Thyroid gland (tissue), 4 donors: Measurements from ENCODE around the gene SNAPIN. TPM values are rescaled to one million over a fixed set of nuclear protein-coding genes. Genes with fewer than 3 reads are reported as not detected.

Experiments
- DNase-seq, 2 donors: peaks; one replicate each; pipeline ENCODE4 v3.0.0-alpha.2; 2019
- H3K27ac ChIP-seq, 3 donors: fragments of 200-600 bp; sonication (generic); 1 replicate in 2 of 3; 2 replicates in 1 of 3; pipeline ENCODE4 v1.5.1; 2016 to 2019; ENCODE audit warnings: mild to moderate bottlenecking in 1 of 3, moderate library complexity in 1 of 3
- H3K27me3 ChIP-seq: fragments of 200-600 bp; sonication (generic); one replicate; pipeline ENCODE4 v1.5.1; 2019
- H3K36me3 ChIP-seq, 2 donors: fragments of 200-600 bp; sonication (generic); one replicate each; pipeline ENCODE4 v1.5.1; 2016 to 2019
- H3K4me1 ChIP-seq, 2 donors: fragments of 200-600 bp; sonication (generic); one replicate each; pipeline ENCODE4 v1.5.1; 2017 to 2019
- H3K4me3 ChIP-seq, 3 donors: fragments of 200-600 bp; sonication (generic); replicated peaks in 1 of 3; 1 replicate in 2 of 3; 2 replicates in 1 of 3; pipeline ENCODE4 v1.5.1; 2016; ENCODE audit warnings: mild to moderate bottlenecking in 1 of 3
- H3K9me3 ChIP-seq: fragments of 200-600 bp; sonication (generic); one replicate; pipeline ENCODE4 v1.5.1; 2017
- CTCF ChIP-seq, 6 experiments: fragments of 200-600 bp in 3 of 6; fragments of 450-650 bp in 3 of 6; sonication (generic) in 3 of 6; IDR thresholded peaks; one replicate each; pipeline ENCODE4 v1.5.1; 2016 to 2019; ENCODE audit warnings: antibody characterized with exemption in 6 of 6, mild to moderate bottlenecking in 2 of 6, inconsistent platforms in 1 of 6, moderate library complexity in 1 of 6
- POLR2A ChIP-seq, 2 donors: fragments of 450-650 bp; IDR thresholded peaks; one replicate each; pipeline ENCODE4 v1.6.1; 2017; ENCODE audit warnings: antibody characterized with exemption in 2 of 2, mild to moderate bottlenecking in 2 of 2, moderate library complexity in 1 of 2
- WGBS, 2 donors: methylation state at CpG; one replicate each; pipeline ENCODE4 v1.1.5; 2017; 5-methylcytosine and 5-hydroxymethylcytosine counted together
- intact Hi-C: fragments of 100-400 bp; cut with DNase I; formaldehyde crosslinking; loops from one replicate; pipeline ENCODE4 v1.15.1; 2023
- total RNA-seq, 4 donors: library from RNA; depleted of rRNA; stranded (reverse); fragments of >200 nt; gene quantifications; one replicate each; pipeline ENCODE4 v1.2.3, GENCODE V29; 2016

SNAPIN gene
- total RNA-seq, 4 donors from 2014 or later: 52.0 to 71.9 (median 63.9) TPM

GRCh38 chr1:153631047-153632022 is 27.2 kb upstream of the SNAPIN start:
- Histone ChIP-seq H3K27me3 (no peaks in the 10 kb centered on the region), H3K4me1 (peaks cover 45 to 59% of the 10 kb centered on the region in 2 donors), H3K36me3 (peaks cover 1 to 4% of the 10 kb centered on the region in 2 donors), H3K9me3 (no peaks in the 10 kb centered on the region), H3K4me3 (no peak overlapping the region), H3K27ac (peak overlapping the region; percentile 96 to 99 (median 96))
- intact Hi-C loops: no loop called here
- no peak for DNase-seq
- 81 to 87% methylated on average over 10 of the region's 10 CpGs for WGBS, 2 donors
- TF ChIP-seq CTCF (IDR thresholded peaks at IDR 0.05): no peak
- no peak for TF ChIP-seq POLR2A (IDR thresholded peaks at IDR 0.05)

DNA sequence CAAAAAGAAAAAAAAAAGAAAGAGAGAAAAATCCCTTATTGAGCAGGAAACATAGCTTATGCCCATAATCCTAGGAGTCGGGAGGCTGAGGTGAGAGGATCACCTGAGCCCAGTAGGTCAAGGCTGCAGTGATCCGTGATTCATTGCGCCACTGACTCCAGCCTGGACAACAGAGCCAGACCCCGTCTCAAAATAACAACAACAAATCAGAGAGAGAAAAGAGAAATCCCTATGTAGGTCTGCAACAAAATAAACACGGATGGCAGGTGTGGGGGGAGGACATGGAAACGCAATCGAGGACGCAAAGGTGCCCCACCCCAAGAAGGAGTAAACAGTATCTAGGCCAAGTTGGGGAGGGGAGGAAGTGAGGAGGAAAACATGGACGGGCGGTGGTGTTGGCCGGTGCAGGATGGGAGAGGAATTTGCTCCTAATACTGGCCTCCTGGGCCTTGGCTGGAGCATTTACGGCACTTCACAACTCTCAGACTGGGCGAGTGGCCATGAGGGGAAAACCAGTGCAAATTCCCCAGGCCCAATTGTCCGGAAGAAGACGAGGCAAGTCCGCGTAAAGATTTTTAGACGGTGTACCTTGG is 25.2 kb upstream of the SNAPIN start:
- intact Hi-C loops: no loop called here
- H3K9me3 ChIP-seq: no peaks in the 10 kb centered on the region
- peaks cover 37 to 52% of the 10 kb centered on the region in 2 donors for H3K4me1 ChIP-seq
- peaks cover 18 to 23% of the 10 kb centered on the region in 2 donors for H3K36me3 ChIP-seq
- H3K4me3 ChIP-seq: peak overlapping the region in 1 of 3 donors; percentile 70
- H3K27me3 ChIP-seq: no peaks in the 10 kb centered on the region
- no peak for DNase-seq
- TF ChIP-seq POLR2A (IDR thresholded peaks at IDR 0.05) (no peak), CTCF (IDR thresholded peaks at IDR 0.05) (peak in 1 of 6 experiments; percentile 5)
- 27 to 36% methylated on average over 18 of the region's 18 CpGs for WGBS, 2 donors
- H3K27ac ChIP-seq: peak overlapping the region; percentile 100

- WGBS, 2 donors: 0 to 1% methylated on average over 39 to 41 of the region's 65 CpGs
- H3K4me3 ChIP-seq: peak within 1 kb of the TSS; percentile 30 to 89 (median 70)
- peaks cover 23 to 31% of the 10 kb centered on the region in 2 donors for H3K36me3 ChIP-seq
- H3K4me1 ChIP-seq: peaks cover 30 to 45% of the 10 kb centered on the region in 2 donors
- H3K9me3 ChIP-seq: no peaks in the 10 kb centered on the region
- DNase-seq: peak; percentile 97 to 98
- peak within 1 kb of the TSS; percentile 100 for H3K27ac ChIP-seq
- TF ChIP-seq POLR2A (IDR thresholded peaks at IDR 0.05): peak; percentile 33 to 97
- peak in 2 of 6 experiments; percentile 16 to 29 for TF ChIP-seq CTCF (IDR thresholded peaks at IDR 0.05)
- intact Hi-C loops: no loop called here
- H3K27me3 ChIP-seq: no peaks in the 10 kb centered on the region
Observed at GRCh38 chr1:153633754-153634665, 24.5 kb upstream of the SNAPIN start, which contains the start of gene CHTOP. CHTOP (plus strand) TSS chr1:153634066; CDS start chr1:153636589, 2,523 bp downstream.

DNA sequence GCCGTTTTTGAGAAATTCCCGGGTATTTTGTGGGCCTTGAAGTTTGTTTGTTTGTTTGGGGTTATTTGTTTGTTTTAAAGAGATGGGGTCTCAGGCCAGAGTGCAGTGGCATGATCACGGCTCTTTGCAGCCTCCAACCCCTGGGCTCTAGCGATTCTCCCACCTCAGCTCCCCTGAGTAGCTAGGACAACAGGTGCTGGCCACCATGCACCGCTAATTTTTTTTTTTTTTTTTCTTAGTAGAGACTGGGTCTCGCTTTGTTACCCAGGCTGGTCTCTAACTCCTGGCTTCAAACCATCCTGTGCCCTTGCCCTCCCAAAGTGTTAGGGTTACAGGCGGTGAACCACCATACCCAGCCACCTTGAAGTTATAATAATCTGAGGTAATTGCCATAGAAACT is 22.6 kb upstream of the SNAPIN start:
- Histone ChIP-seq H3K36me3 (peaks cover 34 to 49% of the 10 kb centered on the region in 2 donors), H3K27ac (no peak overlapping the region), H3K9me3 (no peaks in the 10 kb centered on the region), H3K27me3 (no peaks in the 10 kb centered on the region), H3K4me1 (peaks cover 25 to 32% of the 10 kb centered on the region in 2 donors), H3K4me3 (no peak overlapping the region)
- DNase-seq: no peak
- TF ChIP-seq CTCF (IDR thresholded peaks at IDR 0.05): no peak
- TF ChIP-seq POLR2A (IDR thresholded peaks at IDR 0.05): no peak
- intact Hi-C loops: no loop called here
- 84 to 90% methylated on average over 7 of the region's 7 CpGs for WGBS, 2 donors
